NCI-H1092 treated with DMSO at 0.1 percent for 48 hours (cell line): ENCODE data around the gene METRNL.

Source experiments
- DNase-seq: peaks from one replicate; lab custom pipeline; 2025; lab: John Stamatoyannopoulos, UW

The METRNL gene

GRCh38 chr17:83080579-83080857, 1.1 kb downstream of the METRNL start:
- no peak for DNase-seq

DNA sequence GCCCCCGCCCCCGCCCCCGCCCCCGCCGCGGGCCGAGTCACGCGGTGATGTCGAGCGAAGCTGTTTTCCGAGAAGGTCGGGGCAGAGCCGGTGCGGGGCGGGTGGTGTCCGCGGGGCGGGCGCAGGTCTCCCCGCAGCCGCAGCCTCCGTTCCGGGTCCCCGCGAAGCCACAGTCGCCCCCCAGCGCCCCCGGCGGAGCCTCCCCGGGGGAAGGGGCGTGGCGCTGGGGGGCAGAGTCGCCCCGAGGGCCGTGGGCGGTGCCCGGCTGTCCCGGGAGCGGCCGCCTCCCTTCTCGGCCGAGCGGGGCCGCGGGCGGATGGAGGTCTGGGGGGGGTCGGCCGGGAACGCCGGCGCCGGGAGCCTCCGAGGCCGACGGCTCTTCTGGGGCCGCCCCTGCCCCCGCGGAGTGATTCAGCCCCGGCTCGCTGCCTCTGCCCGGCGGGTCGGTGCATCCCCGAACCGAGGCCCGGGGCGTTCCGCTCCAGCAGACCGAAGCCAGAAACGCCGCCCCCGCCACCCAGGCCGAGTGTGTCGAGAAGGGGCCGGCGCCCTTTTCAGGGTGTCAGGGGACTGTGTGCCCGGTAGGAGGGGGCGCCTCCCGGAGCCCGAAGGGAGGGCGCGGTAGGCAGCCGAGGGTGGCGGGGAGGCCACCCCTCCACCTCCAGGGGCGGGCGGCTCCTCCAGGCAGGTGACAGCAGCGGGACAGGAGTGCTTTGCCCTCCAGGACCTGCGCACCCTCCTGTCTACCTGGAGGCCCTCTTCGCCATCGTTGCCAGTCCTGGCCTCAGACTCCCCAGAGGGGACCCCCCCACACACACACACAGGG, 1.7 kb downstream of the METRNL start:
- DNase-seq, result no peak

GRCh38 chr17:83081684-83082201, 2.3 kb downstream of the METRNL start:
- no peak for DNase-seq

GRCh38 chr17:83082424-83082823, 3.0 kb downstream of the METRNL start:
- no peak for DNase-seq

GRCh38 chr17:83082909-83083367, 3.5 kb downstream of the METRNL start:
- DNase-seq, result no peak

DNA sequence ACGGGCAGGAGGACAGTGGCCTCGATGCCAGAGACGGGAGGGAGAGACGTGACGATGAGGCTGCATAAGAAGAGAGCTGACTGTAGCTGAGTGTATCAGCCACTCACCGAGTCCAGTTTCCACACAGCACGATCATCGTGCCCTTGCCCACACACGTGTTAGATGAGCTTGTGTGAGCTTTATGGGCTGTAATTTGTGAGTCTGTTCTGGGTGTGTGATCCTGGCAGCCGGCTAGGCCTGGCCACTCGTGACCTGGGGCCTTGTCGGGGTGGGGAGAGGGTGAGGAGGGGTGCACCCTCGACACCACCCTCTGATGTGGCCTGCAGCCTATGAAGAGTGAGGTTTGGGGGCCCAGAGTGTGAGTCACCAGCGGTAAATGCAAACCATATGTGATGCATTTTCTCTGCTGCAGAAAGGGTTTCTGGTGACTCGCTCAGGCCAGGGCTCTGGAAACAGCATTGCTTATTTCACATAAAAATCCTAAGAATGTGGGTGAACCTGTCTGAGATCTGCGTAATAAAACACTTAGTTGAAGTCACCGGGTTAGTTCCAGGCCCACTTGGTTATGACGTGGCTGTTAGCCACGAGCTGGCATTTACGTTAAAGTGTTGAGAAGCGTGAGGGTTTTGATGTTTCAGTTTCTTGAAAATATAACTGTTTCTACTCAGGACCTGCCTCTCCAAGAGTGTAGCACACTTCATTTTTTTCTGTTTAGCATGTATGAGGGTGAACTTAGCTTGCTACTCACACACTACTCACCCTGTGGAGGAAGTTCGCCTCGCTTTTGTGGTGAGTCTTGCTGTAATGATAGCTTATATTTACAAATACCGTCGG, 4.2 kb downstream of the METRNL start:
- no peak for DNase-seq

DNA sequence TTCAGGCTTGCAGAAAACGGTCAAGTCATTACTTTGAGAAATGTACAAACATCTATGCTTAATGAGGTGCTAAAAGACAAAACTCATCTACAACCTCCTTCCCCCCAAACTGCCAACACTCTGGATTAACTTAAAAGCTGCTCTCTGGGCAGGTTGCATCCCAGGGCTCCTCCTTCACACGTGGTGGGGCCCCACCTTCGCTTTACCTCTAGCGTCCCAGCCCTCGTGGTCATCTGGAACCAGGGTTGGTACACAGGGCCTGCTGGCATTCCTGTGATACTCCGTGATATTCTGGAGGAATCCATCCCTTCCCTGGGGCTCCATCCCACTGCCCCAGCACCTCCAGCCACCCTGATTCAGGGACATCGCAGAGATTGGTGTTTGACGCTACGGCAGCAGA, 4.8 kb downstream of the METRNL start:
- DNase-seq, result no peak

DNA sequence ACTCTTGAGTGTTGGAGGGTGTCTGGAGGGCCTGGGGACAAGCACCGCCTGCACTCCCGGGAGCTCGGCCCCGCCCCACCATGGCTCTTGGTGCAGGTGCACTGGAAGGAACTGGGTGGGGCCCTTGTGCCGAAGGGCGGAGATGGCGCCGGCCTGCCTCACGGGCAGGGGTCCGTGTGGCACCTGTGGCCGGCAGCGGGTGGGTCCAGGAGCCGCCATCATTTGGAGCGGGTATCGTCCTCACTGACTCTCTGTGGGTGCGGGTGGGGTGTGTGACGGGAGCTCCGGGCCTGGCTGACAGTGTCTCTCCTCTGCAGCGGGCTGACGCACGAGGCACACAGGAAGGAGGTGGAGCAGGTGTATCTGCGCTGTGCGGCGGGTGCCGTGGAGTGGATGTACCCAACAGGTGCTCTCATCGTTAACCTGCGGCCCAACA, 5.2 kb downstream of the METRNL start:
- DNase-seq, result no peak

GRCh38 chr17:83085103-83085502, 5.7 kb downstream of the METRNL start:
- DNase-seq, result no peak

GRCh38 chr17:83085526-83086198, 6.3 kb downstream of the METRNL start:
- DNase-seq, result no peak

- no peak for DNase-seq
These were observed 6.9 kb downstream of the METRNL start for GRCh38 chr17:83086199-83086880.

GRCh38 chr17:83086907-83087787, 7.7 kb downstream of the METRNL start:
- DNase-seq, result no peak

- no peak for DNase-seq
These were observed 8.5 kb downstream of the METRNL start for GRCh38 chr17:83087788-83088360.

GRCh38 chr17:83088451-83088850, 9.0 kb downstream of the METRNL start:
- DNase-seq, result no peak

GRCh38 chr17:83088909-83089308, 9.5 kb downstream of the METRNL start:
- no peak for DNase-seq

DNA sequence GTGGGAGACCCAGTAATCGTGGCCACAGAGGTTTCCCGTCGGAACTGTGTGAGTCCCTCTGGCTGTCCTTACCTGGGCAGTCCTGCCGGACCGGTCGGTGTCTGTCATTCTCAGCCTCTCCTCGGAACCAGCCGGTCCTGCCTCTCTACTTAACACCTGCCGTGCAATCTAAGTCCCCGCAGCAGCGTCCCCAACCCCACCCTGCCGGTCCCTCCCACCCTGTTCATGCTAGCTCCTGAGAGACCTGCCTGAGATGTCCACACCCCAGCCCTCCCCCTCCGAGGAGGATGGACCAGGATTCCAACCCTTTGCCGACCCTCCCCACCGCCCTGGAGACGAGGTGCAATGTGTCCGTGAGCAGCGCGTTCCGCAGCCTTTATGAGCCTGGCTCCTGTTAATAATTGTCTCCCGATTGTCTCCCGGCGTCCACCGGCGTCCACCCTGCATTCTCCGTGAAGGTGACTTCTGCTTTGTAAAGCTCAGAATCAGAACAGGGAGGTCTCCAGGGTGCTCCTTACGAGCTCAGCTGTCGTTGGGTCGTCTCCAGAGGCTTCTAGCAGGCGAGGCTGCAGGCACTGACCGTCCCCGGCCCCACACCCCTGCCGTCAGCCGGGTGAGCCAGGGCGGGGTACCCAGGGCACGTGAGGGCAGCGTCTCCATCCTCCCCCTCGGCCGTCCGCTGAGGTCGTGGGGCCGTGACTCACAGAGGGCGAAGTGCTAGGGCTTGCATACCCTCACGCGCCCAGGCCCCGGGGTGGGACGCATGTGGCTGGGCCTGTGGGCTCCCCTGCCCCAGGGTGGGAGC, 10.1 kb downstream of the METRNL start:
- no peak for DNase-seq

- DNase-seq, result no peak
These were observed 11.2 kb downstream of the METRNL start for GRCh38 chr17:83090444-83091256.

GRCh38 chr17:83091257-83092141, 12.1 kb downstream of the METRNL start:
- DNase-seq, result no peak
